HEK293T (cell line): ENCODE data around the gene SPEF2.

Experiments used
- BHLHE40 ChIP-seq: fragments of 450-650 bp; IDR thresholded peaks from 2 replicates; pipeline ENCODE4 v1.6.1; 2016; ENCODE audit warnings: mild to moderate bottlenecking, moderate library complexity, borderline replicate concordance
- CTBP1 ChIP-seq: fragments of 450-650 bp; IDR thresholded peaks from 2 replicates; pipeline ENCODE4 v1.6.1; 2016; ENCODE audit warnings: borderline replicate concordance
- FOXA1 ChIP-seq: fragments of 450-650 bp; IDR thresholded peaks from 2 replicates; pipeline ENCODE4 v1.6.1; 2016; ENCODE audit warnings: mild to moderate bottlenecking
- FOXK2 ChIP-seq: fragments of 450-650 bp; IDR thresholded peaks from 2 replicates; pipeline ENCODE4 v1.6.1; 2016; ENCODE audit warnings: mild to moderate bottlenecking
- FOXM1 ChIP-seq: fragments of 450-650 bp; IDR thresholded peaks from 2 replicates; pipeline ENCODE4 v1.6.1; 2017; ENCODE audit warnings: mild to moderate bottlenecking, borderline replicate concordance
- L3MBTL2 ChIP-seq: fragments of 450-650 bp; conservative IDR thresholded peaks from 2 replicates; pipeline ENCODE4 v1.6.1; 2016; ENCODE audit warnings: mild to moderate bottlenecking
- NFRKB ChIP-seq: fragments of 450-650 bp; IDR thresholded peaks from 2 replicates; pipeline ENCODE4 v1.6.1; 2016; ENCODE audit warnings: mild to moderate bottlenecking, moderate library complexity
- SP1 ChIP-seq: fragments of 450-650 bp; IDR thresholded peaks from 2 replicates; pipeline ENCODE4 v1.6.1; 2017
- TARDBP ChIP-seq: fragments of 450-650 bp; IDR thresholded peaks from 2 replicates; pipeline ENCODE4 v1.6.1; 2016
- TF ChIP-seq, protein P1 (sequence below): fragments of 450-650 bp; IDR thresholded peaks from 2 replicates; pipeline ENCODE4 v1.6.1; 2016

- TF ChIP-seq FOXA1 = no peak
- no peak for TF ChIP-seq L3MBTL2
- TF ChIP-seq SP1 = no peak
- no peak for TF ChIP-seq TARDBP
- no peak for TF ChIP-seq FOXK2
- TF ChIP-seq BHLHE40 = no peak
- no peak for TF ChIP-seq NFRKB
- TF ChIP-seq FOXM1 = no peak
- TF ChIP-seq, protein P1, sequence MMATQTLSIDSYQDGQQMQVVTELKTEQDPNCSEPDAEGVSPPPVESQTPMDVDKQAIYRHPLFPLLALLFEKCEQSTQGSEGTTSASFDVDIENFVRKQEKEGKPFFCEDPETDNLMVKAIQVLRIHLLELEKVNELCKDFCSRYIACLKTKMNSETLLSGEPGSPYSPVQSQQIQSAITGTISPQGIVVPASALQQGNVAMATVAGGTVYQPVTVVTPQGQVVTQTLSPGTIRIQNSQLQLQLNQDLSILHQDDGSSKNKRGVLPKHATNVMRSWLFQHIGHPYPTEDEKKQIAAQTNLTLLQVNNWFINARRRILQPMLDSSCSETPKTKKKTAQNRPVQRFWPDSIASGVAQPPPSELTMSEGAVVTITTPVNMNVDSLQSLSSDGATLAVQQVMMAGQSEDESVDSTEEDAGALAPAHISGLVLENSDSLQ = no peak
- no peak for TF ChIP-seq CTBP1
These were observed 208.9 kb downstream of the SPEF2 start for GRCh38 chr5:35826554-35826953.
